Large intestine (tissue), 3 donors: ENCODE results near the gene FUT6. TPM values are rescaled to one million over a fixed set of nuclear protein-coding genes. Genes with fewer than 3 reads are reported as not detected.

Experiments used
- DNase-seq, 2 donors: peaks; one replicate each; pipeline versions ENCODE4 v3.0.0 to v3.0.0-alpha.2; 2013
- H3K27ac ChIP-seq: one replicate; pipeline ENCODE4 v1.5.1; 2013; ENCODE audit warnings: low read length
- H3K27me3 ChIP-seq: 2 replicates; pipeline ENCODE4 v1.6.1; 2013; ENCODE audit warnings: low read length; ENCODE audit not compliant: control insufficient read depth, insufficient read depth
- H3K36me3 ChIP-seq: 2 replicates; pipeline ENCODE4 v1.6.1; 2013; ENCODE audit warnings: low read length; ENCODE audit not compliant: control insufficient read depth, insufficient read depth
- H3K4me1 ChIP-seq: one replicate; pipeline ENCODE4 v1.6.1; 2013; ENCODE audit warnings: low read length; ENCODE audit not compliant: control insufficient read depth, insufficient read depth
- H3K4me3 ChIP-seq: one replicate; pipeline ENCODE4 v1.5.1; 2013; ENCODE audit warnings: low read length
- H3K9me3 ChIP-seq: one replicate; pipeline ENCODE4 v1.6.1; 2013; ENCODE audit warnings: mild to moderate bottlenecking, low read depth, low read length, moderate library complexity; ENCODE audit not compliant: control insufficient read depth
- WGBS: methylation state at CpG from one replicate; pipeline ENCODE4 v1.1.5; 2013; ENCODE audit warnings: low lambda C conversion rate; ENCODE audit not compliant: insufficient coverage; 5-methylcytosine and 5-hydroxymethylcytosine counted together
- polyA plus RNA-seq: library from polyadenylated mRNA; unstranded; fragments of 120-200 nt; gene quantifications from one replicate; pipeline ENCODE4 v1.2.1, GENCODE V29; 2013

Gene FUT6
- polyA plus RNA-seq, 1 donor, result 0.99 TPM

DNA sequence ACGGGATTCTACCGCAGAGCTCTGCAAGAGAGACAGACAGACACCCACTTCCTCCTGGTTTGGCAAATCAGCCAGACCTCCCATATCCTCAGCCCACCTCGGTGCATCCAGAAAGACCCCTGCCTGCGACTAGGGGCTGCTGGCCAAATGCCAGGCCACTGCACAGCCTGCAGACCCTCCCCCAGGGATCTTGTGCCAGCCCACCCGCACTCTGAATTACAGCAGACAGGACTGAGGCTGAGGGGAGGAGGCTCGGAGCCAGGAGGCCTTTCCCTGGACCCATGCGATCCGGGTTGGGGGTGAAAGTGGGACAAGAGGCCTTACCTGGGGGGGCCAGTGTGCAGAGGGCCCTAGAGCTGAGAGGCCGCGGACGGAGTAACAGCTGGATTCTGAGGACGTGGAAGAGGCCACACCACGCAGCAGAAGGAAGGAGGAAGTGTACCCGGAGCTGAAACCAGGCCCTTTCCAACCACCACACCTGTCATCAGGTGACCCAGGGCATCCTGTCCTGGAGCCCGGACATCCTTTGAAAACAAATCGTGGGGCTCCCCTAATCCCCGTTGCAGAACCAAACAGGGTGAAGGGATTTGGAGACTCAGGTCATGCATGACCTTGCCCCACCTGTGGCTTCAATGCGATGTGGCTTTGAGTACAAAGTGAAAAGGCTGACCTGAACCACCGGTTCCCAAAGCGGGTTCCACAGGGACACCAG is 993 bp downstream of the FUT6 start:
- Histone ChIP-seq H3K36me3 (no peaks in the 10 kb centered on the region), H3K9me3 (no peaks in the 10 kb centered on the region), H3K27ac (no peak overlapping the region), H3K27me3 (no peaks in the 10 kb centered on the region), H3K4me1 (peaks cover 15% of the 10 kb centered on the region), H3K4me3 (no peak overlapping the region)
- WGBS, result no CpG with 5 or more reads among the region's 20 CpGs
- no peak for DNase-seq

DNA sequence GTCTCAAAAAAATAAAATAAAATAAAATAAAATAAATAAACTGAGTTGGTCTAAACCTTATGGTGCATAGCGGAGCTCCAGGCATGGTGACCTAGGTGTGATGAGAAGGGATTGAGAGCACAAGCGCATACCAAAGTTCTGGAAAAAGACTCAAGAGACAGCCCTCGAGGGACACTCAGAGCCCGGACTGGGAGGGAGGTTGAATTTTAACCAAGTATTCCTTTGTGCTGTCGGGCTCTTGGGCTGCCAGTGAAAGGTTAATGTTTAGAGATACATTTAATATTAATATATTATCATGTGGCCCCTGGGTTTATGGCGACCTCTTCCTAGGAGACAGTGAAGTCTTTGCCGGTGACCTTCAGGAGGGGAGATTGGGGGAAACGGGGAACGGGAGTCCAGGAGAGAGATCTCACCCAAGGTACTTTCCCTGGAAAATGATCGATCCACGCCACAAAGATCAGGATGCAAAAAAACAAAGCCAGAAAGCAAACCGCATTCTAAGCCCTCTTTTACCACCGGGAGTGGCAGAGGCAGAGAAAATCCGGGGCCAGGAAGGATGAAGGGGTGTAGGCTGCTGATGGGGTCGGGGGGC is 1.6 kb downstream of the FUT6 start:
- no peak overlapping the region for H3K27ac ChIP-seq
- no peaks in the 10 kb centered on the region for H3K27me3 ChIP-seq
- H3K4me3 ChIP-seq, result no peak overlapping the region
- no CpG with 5 or more reads among the region's 15 CpGs for WGBS
- H3K4me1 ChIP-seq, result peaks cover 15% of the 10 kb centered on the region
- DNase-seq, result no peak
- no peaks in the 10 kb centered on the region for H3K9me3 ChIP-seq
- H3K36me3 ChIP-seq, result no peaks in the 10 kb centered on the region

DNA sequence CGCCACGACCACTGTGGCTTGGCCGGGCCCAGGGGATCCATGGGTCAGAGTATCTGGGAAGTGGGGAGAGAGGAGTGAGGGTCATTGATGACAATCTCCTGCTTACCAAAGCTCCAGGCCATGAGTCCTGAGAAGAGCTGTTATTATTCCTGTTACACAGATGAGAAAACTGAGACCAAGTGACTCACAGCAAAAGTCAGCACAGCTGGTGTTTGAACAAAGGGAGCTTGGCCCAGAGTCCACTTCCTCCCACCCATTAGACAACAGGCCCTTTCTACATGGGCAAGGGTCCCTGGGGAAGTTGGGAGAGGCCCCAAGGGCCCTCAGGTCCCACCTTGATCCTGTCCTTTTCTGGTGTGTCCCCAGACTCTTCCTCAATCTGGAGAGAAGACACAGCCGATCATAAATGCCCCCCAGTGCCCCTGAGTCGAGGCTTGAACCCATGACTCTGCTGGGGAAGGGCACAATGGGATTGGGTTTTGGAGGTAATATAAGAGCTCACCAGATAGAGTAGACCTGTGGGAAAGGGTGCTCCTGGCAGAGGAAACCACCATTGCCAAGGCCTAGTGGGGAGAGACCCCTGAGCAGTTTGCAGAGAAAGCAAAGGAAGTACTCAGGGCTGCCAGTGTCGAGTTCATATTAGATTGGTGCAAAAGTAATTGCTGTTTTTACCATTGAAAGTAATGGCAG is 6.8 kb downstream of the FUT6 start:
- DNase-seq, result no peak
- Histone ChIP-seq H3K27me3 (peaks cover 3% of the 10 kb centered on the region), H3K4me1 (peaks cover 15% of the 10 kb centered on the region), H3K9me3 (no peaks in the 10 kb centered on the region), H3K36me3 (no peaks in the 10 kb centered on the region), H3K27ac (no peak overlapping the region), H3K4me3 (no peak overlapping the region)
- 80% methylated on average over 1 of the region's 6 CpGs for WGBS

DNA sequence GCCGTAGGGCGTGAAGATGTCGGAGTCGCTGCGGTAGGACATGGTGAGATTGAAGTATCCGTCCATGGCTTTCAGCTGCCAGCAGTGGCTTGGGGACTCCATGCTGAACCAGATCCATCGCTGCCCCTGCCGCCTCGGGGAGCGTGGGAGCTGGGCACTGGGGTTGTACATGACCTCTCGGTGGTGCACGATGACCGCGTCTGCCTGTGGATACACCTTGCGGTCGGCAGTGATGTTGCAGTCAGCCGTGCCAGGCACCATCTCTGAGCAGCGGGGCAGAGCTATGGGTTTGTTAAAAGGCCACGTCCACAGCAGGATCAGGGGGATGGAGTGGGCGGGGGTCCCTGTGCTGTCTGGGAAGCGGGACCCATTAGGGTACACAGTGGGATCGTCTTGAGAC is 7.4 kb downstream of the FUT6 start:
- Histone ChIP-seq H3K4me1 (peaks cover 19% of the 10 kb centered on the region), H3K9me3 (no peaks in the 10 kb centered on the region), H3K27me3 (peaks cover 3% of the 10 kb centered on the region), H3K36me3 (no peaks in the 10 kb centered on the region), H3K4me3 (no peak overlapping the region), H3K27ac (no peak overlapping the region)
- no CpG with 5 or more reads among the region's 22 CpGs for WGBS
- DNase-seq, result no peak

DNA sequence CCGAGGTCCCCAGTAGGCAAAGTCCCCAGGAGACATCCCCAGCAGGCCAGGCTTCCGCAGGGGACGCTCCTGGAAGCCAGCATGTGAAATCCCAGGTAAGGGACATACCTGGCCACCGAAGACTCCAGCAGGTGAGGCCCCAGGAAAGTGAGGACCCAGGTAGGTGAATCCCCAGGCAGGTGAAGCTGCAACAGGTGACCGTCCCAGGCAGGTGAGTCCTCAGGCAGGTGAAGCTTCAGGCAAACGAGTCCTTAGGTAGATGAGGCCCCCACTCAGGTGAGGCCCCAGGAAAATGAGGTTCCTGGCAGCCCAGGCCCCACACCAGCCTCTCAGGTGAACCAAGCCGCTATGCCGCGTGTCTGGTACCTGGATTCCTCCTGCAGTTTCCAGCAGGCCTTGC is 8.3 kb downstream of the FUT6 start:
- Histone ChIP-seq H3K4me1 (peaks cover 27% of the 10 kb centered on the region), H3K27me3 (peaks cover 3% of the 10 kb centered on the region), H3K4me3 (no peak overlapping the region), H3K9me3 (no peaks in the 10 kb centered on the region), H3K36me3 (no peaks in the 10 kb centered on the region), H3K27ac (no peak overlapping the region)
- DNase-seq, result no peak
- WGBS, result 100% methylated on average over 1 of the region's 9 CpGs

DNA sequence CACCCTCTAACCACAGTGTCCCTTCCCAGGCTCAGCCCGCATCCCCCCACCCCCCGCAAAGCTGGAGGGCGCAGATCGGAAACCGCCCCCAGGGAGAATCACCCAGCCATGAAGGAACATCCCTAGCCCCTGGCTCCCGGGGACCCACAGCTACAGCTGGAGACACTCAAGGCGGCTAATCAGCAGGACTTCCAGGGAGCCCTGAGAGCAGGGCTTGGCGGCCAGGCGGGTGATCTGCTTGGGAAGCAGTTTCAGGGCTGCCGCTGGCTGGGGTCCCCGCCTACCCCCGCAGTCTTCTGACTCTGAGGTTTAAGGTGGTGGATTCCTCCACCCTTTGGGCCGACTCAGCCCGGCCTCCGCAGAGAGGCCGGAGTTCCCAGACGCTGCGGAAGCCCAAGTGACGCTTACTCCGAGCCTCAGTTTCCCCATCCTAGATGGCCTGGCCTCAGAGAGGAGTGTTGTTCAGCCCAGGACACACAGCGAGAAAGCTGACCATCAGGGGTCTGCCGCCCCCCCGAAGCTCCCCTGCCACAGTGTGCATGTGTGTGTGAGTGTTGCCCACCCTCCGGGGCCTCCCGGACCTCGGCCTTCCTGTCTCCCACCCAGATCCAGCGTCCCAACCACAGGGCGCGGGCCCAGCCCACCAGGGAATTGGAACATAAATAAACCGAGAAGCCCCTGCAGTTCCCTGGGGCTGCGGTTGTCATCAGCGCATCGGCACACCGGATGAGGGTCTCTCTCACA is 9.8 kb downstream of the FUT6 start:
- H3K4me1 ChIP-seq, result peaks cover 27% of the 10 kb centered on the region
- peaks cover 3% of the 10 kb centered on the region for H3K27me3 ChIP-seq
- DNase-seq, result no peak
- WGBS, result no CpG with 5 or more reads among the region's 34 CpGs
- H3K4me3 ChIP-seq, result no peak overlapping the region
- no peaks in the 10 kb centered on the region for H3K36me3 ChIP-seq
- H3K9me3 ChIP-seq, result no peaks in the 10 kb centered on the region
- no peak overlapping the region for H3K27ac ChIP-seq

DNA sequence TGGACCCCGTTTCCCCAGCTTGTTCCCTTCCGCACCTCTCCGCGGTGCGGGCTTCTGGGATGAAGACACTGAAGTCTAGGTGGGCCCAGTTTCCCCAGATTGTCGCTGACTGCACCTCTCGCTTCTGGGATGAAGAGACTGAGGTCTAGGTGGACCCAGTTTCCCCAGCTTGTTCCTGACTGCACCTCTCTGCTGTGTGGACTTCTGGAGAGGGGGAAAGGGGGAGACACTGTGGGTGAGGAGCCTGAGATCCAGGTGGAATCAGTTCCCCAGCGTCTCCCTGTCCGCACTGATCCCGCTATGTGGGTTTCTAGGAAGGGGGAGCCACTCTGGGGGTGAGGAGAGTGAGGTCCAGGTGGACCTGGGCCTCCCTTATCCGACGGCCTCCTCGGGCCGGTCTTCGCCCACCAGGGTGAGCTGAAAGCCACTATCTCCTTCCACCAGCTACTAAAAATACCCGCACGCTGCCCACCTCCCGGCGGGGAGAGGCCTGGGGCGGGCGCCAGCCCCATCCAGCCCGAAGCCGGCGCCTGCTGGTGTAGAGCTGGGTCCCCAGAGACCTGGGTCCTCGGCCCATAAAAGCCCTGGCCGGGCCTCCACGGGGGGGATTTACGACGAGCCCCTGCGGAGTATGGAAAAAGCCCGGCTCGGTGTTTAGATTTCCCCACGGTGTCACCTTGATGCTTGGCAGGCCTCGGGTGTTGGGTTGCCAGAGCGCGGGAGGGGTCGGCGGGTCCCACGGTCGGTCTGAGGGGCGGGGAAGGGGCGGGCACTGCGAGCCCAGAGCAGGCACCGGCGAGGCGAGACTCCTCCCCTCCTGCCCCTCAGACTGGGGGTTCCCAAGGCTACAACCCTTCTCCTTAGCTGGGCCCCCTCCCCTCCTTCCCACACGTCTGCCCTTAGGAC is 10.6 kb downstream of the FUT6 start:
- WGBS, result no CpG with 5 or more reads among the region's 47 CpGs
- peak overlapping the region; percentile 70 for H3K27ac ChIP-seq
- peaks cover 3% of the 10 kb centered on the region for H3K27me3 ChIP-seq
- peak overlapping the region; percentile 58 for H3K4me3 ChIP-seq
- no peaks in the 10 kb centered on the region for H3K36me3 ChIP-seq
- peak in 1 of 2 donors; percentile 58 for DNase-seq
- H3K4me1 ChIP-seq, result peaks cover 27% of the 10 kb centered on the region
- H3K9me3 ChIP-seq, result peaks cover 2% of the 10 kb centered on the region

DNA sequence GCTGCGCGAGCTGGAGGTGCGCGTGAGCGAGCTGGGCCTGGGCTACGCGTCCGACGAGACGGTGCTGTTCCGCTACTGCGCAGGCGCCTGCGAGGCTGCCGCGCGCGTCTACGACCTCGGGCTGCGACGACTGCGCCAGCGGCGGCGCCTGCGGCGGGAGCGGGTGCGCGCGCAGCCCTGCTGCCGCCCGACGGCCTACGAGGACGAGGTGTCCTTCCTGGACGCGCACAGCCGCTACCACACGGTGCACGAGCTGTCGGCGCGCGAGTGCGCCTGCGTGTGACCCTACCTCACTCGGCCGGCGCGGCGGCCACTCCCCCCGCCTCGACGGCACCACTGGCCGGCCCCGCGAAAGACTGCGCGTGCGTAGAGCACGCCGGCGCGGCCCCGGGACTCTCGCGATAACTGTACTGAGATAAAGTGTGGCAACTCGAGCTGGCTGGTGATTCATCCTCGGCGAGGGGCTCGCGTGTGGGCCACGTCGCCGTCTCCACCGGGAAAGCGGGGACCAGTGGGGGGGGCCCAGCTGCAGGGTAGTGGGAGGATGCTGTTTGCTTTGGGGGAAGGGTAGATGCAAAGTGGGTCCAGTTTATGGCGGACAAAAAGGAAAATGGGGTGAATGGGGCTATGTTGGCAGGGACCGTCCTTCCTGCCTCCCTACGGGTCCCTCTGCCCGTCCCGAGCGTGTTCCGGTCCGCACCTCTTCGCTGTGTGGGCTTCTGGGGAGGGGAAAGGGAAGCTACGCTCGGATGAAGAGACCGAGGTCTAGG is 11.4 kb downstream of the FUT6 start:
- H3K9me3 ChIP-seq, result peaks cover 4% of the 10 kb centered on the region
- 0% methylated on average over 4 of the region's 91 CpGs for WGBS
- peak overlapping the region; percentile 58 for H3K4me3 ChIP-seq
- peak; percentile 97 to 98 for DNase-seq
- H3K4me1 ChIP-seq, result peaks cover 27% of the 10 kb centered on the region
- peaks cover 3% of the 10 kb centered on the region for H3K27me3 ChIP-seq
- no peaks in the 10 kb centered on the region for H3K36me3 ChIP-seq
- H3K27ac ChIP-seq, result peak overlapping the region; percentile 70

DNA sequence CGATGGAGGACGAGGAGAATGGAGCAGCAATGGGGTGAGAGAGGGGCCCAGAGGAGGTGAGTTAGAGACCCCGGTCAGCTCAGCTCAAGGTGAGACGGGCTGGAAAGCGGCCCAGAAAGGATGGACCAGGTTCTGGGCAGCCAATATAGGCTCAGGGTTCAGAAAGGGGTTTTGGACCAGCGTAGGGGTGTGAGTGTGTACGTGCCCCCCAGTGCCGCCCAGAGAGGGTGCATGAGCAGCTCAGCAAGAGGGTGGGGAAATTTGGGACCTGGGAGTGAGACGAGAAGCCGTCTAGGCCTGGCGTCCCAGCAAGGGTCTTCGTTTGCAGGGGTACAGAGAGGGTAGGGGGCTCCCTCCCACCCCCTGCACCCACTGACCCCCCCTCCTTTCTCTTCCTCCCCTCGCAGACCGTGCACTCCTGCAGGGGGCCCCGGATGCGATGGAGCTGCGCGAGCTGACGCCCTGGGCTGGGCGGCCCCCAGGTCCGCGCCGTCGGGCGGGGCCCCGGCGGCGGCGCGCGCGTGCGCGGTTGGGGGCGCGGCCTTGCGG is 12.1 kb downstream of the FUT6 start:
- DNase-seq, result no peak
- H3K36me3 ChIP-seq, result no peaks in the 10 kb centered on the region
- peak overlapping the region; percentile 2 for H3K27ac ChIP-seq
- no CpG with 5 or more reads among the region's 37 CpGs for whole genome bisulfite sequencing
- H3K27me3 ChIP-seq, result peaks cover 3% of the 10 kb centered on the region
- peaks cover 27% of the 10 kb centered on the region for H3K4me1 ChIP-seq
- H3K4me3 ChIP-seq, result peak overlapping the region; percentile 37
- peaks cover 4% of the 10 kb centered on the region for H3K9me3 ChIP-seq
